Measurements from ENCODE around the gene KIF1B. TPM values are rescaled to one million over a fixed set of nuclear protein-coding genes. Genes with fewer than 3 reads are reported as not detected.

The KIF1B gene
- total and polyA plus RNA-seq, 4 donors, result 8.4 to 40.9 (median 8.9) TPM

GRCh38 chr1:10309243-10310011, 99.1 kb downstream of the KIF1B start (continued):
- TF ChIP-seq REST (IDR thresholded peaks at IDR 0.05), result no peak
- TF ChIP-seq FOXA2 (IDR thresholded peaks at IDR 0.05), result no peak
- no peak for TF ChIP-seq FOXA1 (IDR thresholded peaks at IDR 0.05)
- no peak for TF ChIP-seq NR2F2 (IDR thresholded peaks at IDR 0.05)
- TF ChIP-seq MAX (IDR thresholded peaks at IDR 0.05), result no peak

GRCh38 chr1:10316752-10317151, 106.4 kb downstream of the KIF1B start:
- whole genome bisulfite sequencing, result 100% methylated on average over 2 of the region's 2 CpGs
- Histone ChIP-seq H3K9me3 (ENCODE audit: control insufficient read depth in 4 of 4, low read length in 3 of 4) (no peaks in the 10 kb centered on the region), H3K27me3 (ENCODE audit: control insufficient read depth in 4 of 4, insufficient read depth in 4 of 4, low read length in 3 of 4) (no peaks in the 10 kb centered on the region), H3K27ac (ENCODE audit: low read depth in 1 of 2, low read length in 2 of 2) (no peak overlapping the region), H3K36me3 (ENCODE audit: control insufficient read depth in 4 of 4, insufficient read depth in 3 of 4, low read depth in 1 of 4, low read length in 3 of 4) (peaks cover 1 to 4% (median 3%) of the 10 kb centered on the region in 4 donors), H3K9ac (ENCODE audit: low read depth in 1 of 2, low read length in 2 of 2) (no peak overlapping the region), H3K4me3 (ENCODE audit: low read depth in 1 of 3, low read length in 3 of 3) (no peak overlapping the region), H3K4me1 (ENCODE audit: control insufficient read depth in 4 of 4, insufficient read depth in 4 of 4, low read length in 3 of 4) (no peaks in the 10 kb centered on the region)
- DNase-seq (ENCODE audit: low spot score), result no peak
- TF ChIP-seq RXRA (IDR thresholded peaks at IDR 0.05) (no peak), EGR1 (IDR thresholded peaks at IDR 0.05; ENCODE audit: low read depth in 2 of 2) (no peak), YY1 (IDR thresholded peaks at IDR 0.05) (no peak), RAD21 (IDR thresholded peaks at IDR 0.05) (no peak), CTCF (IDR thresholded peaks at IDR 0.05; ENCODE audit: low read depth, low read length, missing input control) (no peak)

GRCh38 chr1:10319750-10320149, 109.4 kb downstream of the KIF1B start:
- H3K9ac ChIP-seq (ENCODE audit: low read depth in 1 of 2, low read length in 2 of 2), result no peak overlapping the region
- H3K27me3 ChIP-seq (ENCODE audit: control insufficient read depth in 4 of 4, insufficient read depth in 4 of 4, low read length in 3 of 4), result no peaks in the 10 kb centered on the region
- DNase-seq (ENCODE audit: low spot score), result no peak
- H3K9me3 ChIP-seq (ENCODE audit: control insufficient read depth in 4 of 4, low read length in 3 of 4), result no peaks in the 10 kb centered on the region
- peaks cover 0 to 22% (median 19%) of the 10 kb centered on the region in 4 donors for H3K36me3 ChIP-seq (ENCODE audit: control insufficient read depth in 4 of 4, insufficient read depth in 3 of 4, low read depth in 1 of 4, low read length in 3 of 4)
- H3K4me1 ChIP-seq (ENCODE audit: control insufficient read depth in 4 of 4, insufficient read depth in 4 of 4, low read length in 3 of 4), result no peaks in the 10 kb centered on the region
- no peak overlapping the region for H3K4me3 ChIP-seq (ENCODE audit: low read depth in 1 of 3, low read length in 3 of 3)
- TF ChIP-seq CTCF (IDR thresholded peaks at IDR 0.05; ENCODE audit: low read depth, low read length, missing input control) (no peak), HNF4G (IDR thresholded peaks at IDR 0.05) (no peak), HNF4A (conservative IDR thresholded peaks at IDR 0.05) (no peak), YY1 (IDR thresholded peaks at IDR 0.05) (no peak), NR2F2 (IDR thresholded peaks at IDR 0.05) (no peak), REST (IDR thresholded peaks at IDR 0.05) (no peak), EGR1 (IDR thresholded peaks at IDR 0.05; ENCODE audit: low read depth in 2 of 2) (no peak), TAF1 (conservative IDR thresholded peaks at IDR 0.05) (no peak), RAD21 (IDR thresholded peaks at IDR 0.05) (no peak), GABPA (IDR thresholded peaks at IDR 0.05 in 1 of 2, conservative IDR thresholded peaks at IDR 0.05 in 1 of 2) (no peak)
- TF ChIP-seq, protein P1, sequence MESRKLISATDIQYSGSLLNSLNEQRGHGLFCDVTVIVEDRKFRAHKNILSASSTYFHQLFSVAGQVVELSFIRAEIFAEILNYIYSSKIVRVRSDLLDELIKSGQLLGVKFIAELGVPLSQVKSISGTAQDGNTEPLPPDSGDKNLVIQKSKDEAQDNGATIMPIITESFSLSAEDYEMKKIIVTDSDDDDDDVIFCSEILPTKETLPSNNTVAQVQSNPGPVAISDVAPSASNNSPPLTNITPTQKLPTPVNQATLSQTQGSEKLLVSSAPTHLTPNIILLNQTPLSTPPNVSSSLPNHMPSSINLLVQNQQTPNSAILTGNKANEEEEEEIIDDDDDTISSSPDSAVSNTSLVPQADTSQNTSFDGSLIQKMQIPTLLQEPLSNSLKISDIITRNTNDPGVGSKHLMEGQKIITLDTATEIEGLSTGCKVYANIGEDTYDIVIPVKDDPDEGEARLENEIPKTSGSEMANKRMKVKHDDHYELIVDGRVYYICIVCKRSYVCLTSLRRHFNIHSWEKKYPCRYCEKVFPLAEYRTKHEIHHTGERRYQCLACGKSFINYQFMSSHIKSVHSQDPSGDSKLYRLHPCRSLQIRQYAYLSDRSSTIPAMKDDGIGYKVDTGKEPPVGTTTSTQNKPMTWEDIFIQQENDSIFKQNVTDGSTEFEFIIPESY (IDR thresholded peaks at IDR 0.05), result no peak
- H3K27ac ChIP-seq (ENCODE audit: low read depth in 1 of 2, low read length in 2 of 2), result no peak overlapping the region
- WGBS, result 98% methylated on average over 1 of the region's 1 CpG

Measured in liver (tissue), 9 donors.